Vagina (tissue), 2 donors: ENCODE data around the gene TMEM236. TPM values are rescaled to one million over a fixed set of nuclear protein-coding genes. Genes with fewer than 3 reads are reported as not detected.

Source experiments
- microRNA counts, 2 donors: library from miRNA; unstranded; fragments of <30 nt; microRNA quantifications; one replicate each; lab custom pipeline; 2016 to 2017
- microRNA-seq: library from miRNA; unstranded; fragments of <30 nt; microRNA quantifications from one replicate; pipeline ENCODE4, GENCODE V29; 2017; ENCODE audit warnings: borderline number of aligned reads, borderline replicate concordance
- small RNA-seq: library from RNA; depleted of rRNA; stranded (forward); fragments of <200 nt; gene quantifications from one replicate; pipeline ENCODE3, GENCODE V24; 2016
- total RNA-seq: library from RNA; depleted of rRNA; stranded (reverse); fragments of >200 nt; gene quantifications from one replicate; pipeline ENCODE4 v1.2.3, GENCODE V29; 2016

The TMEM236 gene
- total RNA-seq, 1 donor from 2014 or later, result not detected

MicroRNAs encoded within 50 kb of the gene (microRNA counts, 767-probe panel; counts per million panel counts)
- microRNA hsa-miR-511 (lab: Ali Mortazavi, UCI), result 238 to 261 counts per million in 2 donors

Small RNA genes lying within 50 kb of the gene (microRNA-seq; reads per million reads assigned to microRNA genes)
- 1.9 reads per million for gene MIR511

Small RNA genes lying within 50 kb of the gene (small RNA-seq; reads per million reads assigned to genes)
- 1.1 reads per million, percentile 26 among the genes with 10 or more reads in this experiment for gene MIR511

Other genes with a start within 250 kb of the TMEM236 start
- 6.4 TPM for gene HACD1, start 134.8 kb upstream of the TMEM236 start, total RNA-seq
- gene STAM, start 108.0 kb upstream of the TMEM236 start, total RNA-seq, result 16.0 TPM
- gene MRC1, start 57.1 kb downstream of the TMEM236 start, total RNA-seq, result 18.9 TPM
- not detected for gene SLC39A12, start 199.7 kb downstream of the TMEM236 start, total RNA-seq